Measurements from ENCODE around the gene FAM219B. TPM values are rescaled to one million over a fixed set of nuclear protein-coding genes. Genes with fewer than 3 reads are reported as not detected.

FAM219B gene
- total RNA-seq, 2 experiments from 2014 or later: 36.5 to 44.7 TPM

GRCh38 chr15:74856537-74856936 lies 50.1 kb downstream of the FAM219B start:
- Mint-ChIP-seq H3K4me1 (ENCODE audit: low read depth) (peaks cover 32% of the 10 kb centered on the region), H3K36me3 (ENCODE audit: low read depth) (peaks cover 10% of the 10 kb centered on the region), H3K27ac (peak overlapping the region; percentile 84), H3K4me3 (no peak overlapping the region), H3K9me3 (no peaks in the 10 kb centered on the region), H3K27me3 (no peaks in the 10 kb centered on the region)
- TF ChIP-seq CTCF (IDR thresholded peaks at IDR 0.05): no peak
- POLR2A ChIA-PET: interaction anchor here (0.7 to 1.9 kb wide), 3 partner anchors 9 to 13 kb away, joined by 3 to 5 read pairs (median 4); partner anchors contain the start of gene ULK3
- DNase-seq (no peak), ATAC-seq (no peak)
- CTCF ChIA-PET: interaction anchor here (4.2 kb wide), 1 partner anchor 45 kb away, joined by 14 read pairs; no protein-coding TSS in a partner anchor
- intact Hi-C loops (cut with micrococcal nuclease): no loop called here

GRCh38 chr15:74855857-74856256 lies 50.8 kb downstream of the FAM219B start:
- intact Hi-C loops (cut with micrococcal nuclease): no loop called here
- no peak for TF ChIP-seq CTCF (IDR thresholded peaks at IDR 0.05)
- Mint-ChIP-seq H3K27ac (peak overlapping the region; percentile 37), H3K4me3 (no peak overlapping the region), H3K4me1 (ENCODE audit: low read depth) (peaks cover 32% of the 10 kb centered on the region), H3K9me3 (no peaks in the 10 kb centered on the region), H3K27me3 (no peaks in the 10 kb centered on the region), H3K36me3 (ENCODE audit: low read depth) (peaks cover 10% of the 10 kb centered on the region)
- DNase-seq: no peak
- no peak for ATAC-seq
- ChIA-PET POLR2A (interaction anchor here (0.7 to 0.8 kb wide), 2 partner anchors 8 to 12 kb away, joined by 3 to 5 read pairs; partner anchors contain the start of gene ULK3), CTCF (interaction anchor here (0.9 to 4.2 kb wide), 2 partner anchors 11 to 46 kb away, joined by 5 to 14 read pairs; no protein-coding TSS in a partner anchor)

GRCh38 chr15:74854453-74855022 lies 52.1 kb downstream of the FAM219B start:
- no peak for DNase-seq
- H3K9me3 Mint-ChIP-seq: no peaks in the 10 kb centered on the region
- ChIA-PET CTCF (interaction anchor here (0.9 to 4.2 kb wide), 5 partner anchors 10 to 223 kb away, joined by 3 to 14 read pairs (median 4); no protein-coding TSS in a partner anchor), POLR2A (interaction anchor here (1.4 to 1.5 kb wide), 2 partner anchors 14 to 44 kb away, joined by 4 to 6 read pairs; no protein-coding TSS in a partner anchor)
- H3K27ac Mint-ChIP-seq: no peak overlapping the region
- no peak for TF ChIP-seq CTCF (IDR thresholded peaks at IDR 0.05)
- H3K27me3 Mint-ChIP-seq: no peaks in the 10 kb centered on the region
- no peak for ATAC-seq
- intact Hi-C loops (cut with micrococcal nuclease): no loop called here
- H3K4me1 Mint-ChIP-seq (ENCODE audit: low read depth): peaks cover 28% of the 10 kb centered on the region
- H3K4me3 Mint-ChIP-seq: no peak overlapping the region
- H3K36me3 Mint-ChIP-seq (ENCODE audit: low read depth): peaks cover 13% of the 10 kb centered on the region

GRCh38 chr15:74851960-74852359 lies 54.7 kb downstream of the FAM219B start:
- intact Hi-C loops (cut with micrococcal nuclease): no loop called here
- ChIA-PET CTCF (interaction anchor here (0.8 to 1.5 kb wide), 2 partner anchors 18 to 81 kb away, joined by 3 to 4 read pairs; no protein-coding TSS in a partner anchor), POLR2A (interaction anchor here (1.0 to 1.6 kb wide), 2 partner anchors 8 to 50 kb away, joined by 3 to 4 read pairs; no protein-coding TSS in a partner anchor)
- Mint-ChIP-seq H3K27me3 (no peaks in the 10 kb centered on the region), H3K4me1 (ENCODE audit: low read depth) (peaks cover 5% of the 10 kb centered on the region), H3K27ac (no peak overlapping the region), H3K4me3 (no peak overlapping the region), H3K9me3 (no peaks in the 10 kb centered on the region), H3K36me3 (ENCODE audit: low read depth) (peaks cover 15% of the 10 kb centered on the region)
- no peak for TF ChIP-seq CTCF (IDR thresholded peaks at IDR 0.05)
- ATAC-seq (no peak), DNase-seq (no peak)

- H3K4me3 Mint-ChIP-seq: no peak overlapping the region
- DNase-seq (no peak), ATAC-seq (no peak)
- peaks cover 21% of the 10 kb centered on the region for H3K36me3 Mint-ChIP-seq (ENCODE audit: low read depth)
- H3K4me1 Mint-ChIP-seq (ENCODE audit: low read depth): peaks cover 9% of the 10 kb centered on the region
- no peaks in the 10 kb centered on the region for H3K27me3 Mint-ChIP-seq
- TF ChIP-seq CTCF (IDR thresholded peaks at IDR 0.05): no peak
- ChIA-PET CTCF (interaction anchor here (0.8 kb wide), 1 partner anchor 81 kb away, joined by 3 read pairs; no protein-coding TSS in a partner anchor), POLR2A (interaction anchor here (1.0 to 1.6 kb wide), 2 partner anchors 20 to 52 kb away, joined by 3 to 4 read pairs; no protein-coding TSS in a partner anchor)
- intact Hi-C loops (cut with micrococcal nuclease): no loop called here
- no peaks in the 10 kb centered on the region for H3K9me3 Mint-ChIP-seq
- H3K27ac Mint-ChIP-seq: no peak overlapping the region
Measured at GRCh38 chr15:74850393-74850792, 56.3 kb downstream of the FAM219B start.
